OCI-LY1 (cell line): Measurements from ENCODE around the gene TSPAN32.

Source experiments
- H2AFZ ChIP-seq: fragments of 200-600 bp; sonication (generic), shearing (Covaris generic); 2 replicates; pipeline ENCODE4 v1.6.0; 2014; ENCODE audit warnings: antibody characterized with exemption, mild to moderate bottlenecking, low read length
- H3F3A ChIP-seq: fragments of 200-600 bp; sonication (generic), shearing (Covaris generic); 2 replicates; pipeline ENCODE4 v1.6.0; 2014; ENCODE audit warnings: mild to moderate bottlenecking, antibody characterized with exemption, low read length, moderate library complexity; ENCODE audit not compliant: insufficient read depth
- H3K27ac ChIP-seq: fragments of 200-600 bp; sonication (generic); 2 replicates; pipeline ENCODE4 v1.5.1; 2014; ENCODE audit warnings: low read length, mixed run types, mild to moderate bottlenecking, low read depth; ENCODE audit not compliant: poor library complexity, severe bottlenecking
- H3K27me3 ChIP-seq: fragments of 200-600 bp; sonication (generic); 2 replicates; pipeline ENCODE4 v1.6.0; 2014; ENCODE audit warnings: antibody characterized with exemption, mild to moderate bottlenecking, low read length, moderate library complexity; ENCODE audit not compliant: insufficient read depth
- H3K36me3 ChIP-seq: fragments of 200-600 bp; sonication (generic); 2 replicates; pipeline ENCODE4 v1.6.1; 2014; ENCODE audit warnings: mild to moderate bottlenecking, antibody characterized with exemption, low read length, moderate library complexity, mixed read lengths; ENCODE audit not compliant: insufficient read depth
- H3K4me1 ChIP-seq: fragments of 200-600 bp; sonication (generic); 2 replicates; pipeline ENCODE4 v1.5.1; 2014; ENCODE audit warnings: mild to moderate bottlenecking, low read length, moderate library complexity; ENCODE audit not compliant: insufficient read depth, severe bottlenecking
- H3K4me2 ChIP-seq: fragments of 200-600 bp; sonication (generic), shearing (Covaris generic); 2 replicates; pipeline ENCODE4 v1.6.1; 2014; ENCODE audit warnings: low read length
- H3K4me3 ChIP-seq: fragments of 200-600 bp; sonication (generic); 2 replicates; pipeline ENCODE4 v1.5.1; 2014; ENCODE audit warnings: low read length, low read depth, mild to moderate bottlenecking, mixed read lengths; ENCODE audit not compliant: poor library complexity, severe bottlenecking
- H3K79me2 ChIP-seq: fragments of 200-600 bp; shearing (Covaris generic); 2 replicates; pipeline ENCODE4 v1.6.1; 2016; ENCODE audit warnings: mixed run types, low read length, mixed read lengths; ENCODE audit not compliant: insufficient read depth
- H3K9ac ChIP-seq: fragments of 200-600 bp; sonication (generic), shearing (Covaris generic); 2 replicates; pipeline ENCODE4 v1.6.1; 2014; ENCODE audit warnings: mild to moderate bottlenecking, low read length, mixed read lengths
- H3K9me2 ChIP-seq: fragments of 200-600 bp; sonication (generic), shearing (Covaris generic); 2 replicates; pipeline ENCODE4 v1.6.1; 2014; ENCODE audit warnings: low read depth, mild to moderate bottlenecking, low read length, mixed read lengths
- H3K9me3 ChIP-seq: fragments of 200-600 bp; shearing (Covaris generic); 2 replicates; pipeline ENCODE4 v1.6.1; 2014; ENCODE audit warnings: low read length, mixed read lengths
- H4K20me1 ChIP-seq: fragments of 200-600 bp; sonication (generic), shearing (Covaris generic); 2 replicates; pipeline ENCODE4 v1.6.0; 2016; ENCODE audit warnings: mild to moderate bottlenecking, low read length; ENCODE audit not compliant: insufficient read depth
- EZH2 ChIP-seq: fragments of 200-600 bp; sonication (generic), shearing (Covaris generic); IDR thresholded peaks from 2 replicates; pipeline ENCODE4 v1.8.0; 2017; ENCODE audit warnings: borderline replicate concordance, mixed run types, mild to moderate bottlenecking, antibody characterized with exemption, low read length, moderate library complexity, mixed read lengths
- TF ChIP-seq, protein P1 (sequence below): fragments of 200-600 bp; sonication (generic), shearing (Covaris generic); IDR thresholded peaks from 2 replicates; pipeline ENCODE4 v1.5.1; 2017; ENCODE audit warnings: mild to moderate bottlenecking, antibody characterized with exemption, low read length, moderate library complexity, mixed read lengths

TSPAN32 gene

GRCh38 chr11:2358754-2359442 lies 57.1 kb downstream of the TSPAN32 start:
- Histone ChIP-seq H3K79me2 (no peaks in the 10 kb centered on the region), H3K4me1 (no peaks in the 10 kb centered on the region), H3K9ac (no peak overlapping the region), H3K27ac (no peak overlapping the region), H3K4me3 (no peak overlapping the region), H3K27me3 (no peaks in the 10 kb centered on the region), H3K9me3 (no peaks in the 10 kb centered on the region), H4K20me1 (no peaks in the 10 kb centered on the region), H2AFZ (no peak overlapping the region), H3K9me2 (no peaks in the 10 kb centered on the region), H3F3A (no peaks in the 10 kb centered on the region), H3K4me2 (no peak overlapping the region), H3K36me3 (no peaks in the 10 kb centered on the region)
- TF ChIP-seq, protein P1, sequence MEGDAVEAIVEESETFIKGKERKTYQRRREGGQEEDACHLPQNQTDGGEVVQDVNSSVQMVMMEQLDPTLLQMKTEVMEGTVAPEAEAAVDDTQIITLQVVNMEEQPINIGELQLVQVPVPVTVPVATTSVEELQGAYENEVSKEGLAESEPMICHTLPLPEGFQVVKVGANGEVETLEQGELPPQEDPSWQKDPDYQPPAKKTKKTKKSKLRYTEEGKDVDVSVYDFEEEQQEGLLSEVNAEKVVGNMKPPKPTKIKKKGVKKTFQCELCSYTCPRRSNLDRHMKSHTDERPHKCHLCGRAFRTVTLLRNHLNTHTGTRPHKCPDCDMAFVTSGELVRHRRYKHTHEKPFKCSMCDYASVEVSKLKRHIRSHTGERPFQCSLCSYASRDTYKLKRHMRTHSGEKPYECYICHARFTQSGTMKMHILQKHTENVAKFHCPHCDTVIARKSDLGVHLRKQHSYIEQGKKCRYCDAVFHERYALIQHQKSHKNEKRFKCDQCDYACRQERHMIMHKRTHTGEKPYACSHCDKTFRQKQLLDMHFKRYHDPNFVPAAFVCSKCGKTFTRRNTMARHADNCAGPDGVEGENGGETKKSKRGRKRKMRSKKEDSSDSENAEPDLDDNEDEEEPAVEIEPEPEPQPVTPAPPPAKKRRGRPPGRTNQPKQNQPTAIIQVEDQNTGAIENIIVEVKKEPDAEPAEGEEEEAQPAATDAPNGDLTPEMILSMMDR = no peak
- no peak for TF ChIP-seq EZH2

GRCh38 chr11:2359557-2359956 lies 57.7 kb downstream of the TSPAN32 start:
- Histone ChIP-seq H3K36me3 (no peaks in the 10 kb centered on the region), H3K27ac (no peak overlapping the region), H4K20me1 (no peaks in the 10 kb centered on the region), H3K9me3 (no peaks in the 10 kb centered on the region), H2AFZ (no peak overlapping the region), H3K27me3 (0 out of 2 replicates have a peak, but pooled peaks cover 3% of the 10 kb centered on the region), H3K9me2 (no peaks in the 10 kb centered on the region), H3K79me2 (no peaks in the 10 kb centered on the region), H3K4me2 (no peak overlapping the region), H3K9ac (no peak overlapping the region), H3K4me1 (no peaks in the 10 kb centered on the region), H3F3A (no peaks in the 10 kb centered on the region), H3K4me3 (no peak overlapping the region)
- no peak for TF ChIP-seq EZH2
- TF ChIP-seq, protein P1 = no peak

GRCh38 chr11:2360081-2360642 lies 58.3 kb downstream of the TSPAN32 start:
- no peaks in the 10 kb centered on the region for H3K36me3 ChIP-seq
- no peaks in the 10 kb centered on the region for H3F3A ChIP-seq
- no peak overlapping the region for H3K4me2 ChIP-seq
- H3K27me3 ChIP-seq = 0 out of 2 replicates have a peak, but pooled peaks cover 3% of the 10 kb centered on the region
- H4K20me1 ChIP-seq = no peaks in the 10 kb centered on the region
- H3K4me1 ChIP-seq = no peaks in the 10 kb centered on the region
- no peak overlapping the region for H2AFZ ChIP-seq
- TF ChIP-seq EZH2 = no peak
- TF ChIP-seq, protein P1 = no peak
- H3K9me3 ChIP-seq = no peaks in the 10 kb centered on the region
- H3K79me2 ChIP-seq = no peaks in the 10 kb centered on the region
- no peak overlapping the region for H3K27ac ChIP-seq
- H3K9me2 ChIP-seq = no peaks in the 10 kb centered on the region
- H3K9ac ChIP-seq = no peak overlapping the region
- no peak overlapping the region for H3K4me3 ChIP-seq
